DND-41 (cell line): ENCODE measurements around the gene TAF1A.

ENCODE experiments used
- EZH2 ChIP-seq: IDR thresholded peaks from 3 replicates; pipeline ENCODE4 v1.6.1; 2012; ENCODE audit warnings: borderline replicate concordance, low read depth, mild to moderate bottlenecking, moderate library complexity, low read length, inconsistent platforms; ENCODE audit not compliant: severe bottlenecking
- TF ChIP-seq, protein P1 (sequence below): IDR thresholded peaks from 2 replicates; pipeline ENCODE4 v1.5.1; 2012; ENCODE audit warnings: borderline replicate concordance, low read length, moderate library complexity, mild to moderate bottlenecking; ENCODE audit not compliant: poor library complexity, severe bottlenecking; ENCODE audit errors: extremely low read depth

DNA sequence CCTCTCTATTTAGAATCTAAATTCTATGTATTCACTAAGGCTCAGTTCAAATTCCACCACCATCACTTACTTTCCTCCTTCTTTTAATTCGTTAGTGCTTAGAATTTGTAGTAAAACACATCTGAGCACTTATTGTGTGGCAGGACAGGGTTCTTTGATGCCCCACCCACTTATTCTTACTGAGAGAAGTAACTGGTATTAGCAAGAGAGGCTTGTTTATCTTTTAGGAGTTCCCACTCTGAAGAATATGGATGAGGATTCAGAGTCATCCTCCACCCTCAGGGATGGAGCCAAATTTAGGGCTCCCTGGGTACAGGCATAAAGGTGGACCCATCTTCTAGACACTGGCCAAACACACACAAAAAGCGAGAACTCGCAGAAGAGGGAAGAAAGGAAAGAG is 11.5 kb upstream of the TAF1A start:
- TF ChIP-seq, protein P1, sequence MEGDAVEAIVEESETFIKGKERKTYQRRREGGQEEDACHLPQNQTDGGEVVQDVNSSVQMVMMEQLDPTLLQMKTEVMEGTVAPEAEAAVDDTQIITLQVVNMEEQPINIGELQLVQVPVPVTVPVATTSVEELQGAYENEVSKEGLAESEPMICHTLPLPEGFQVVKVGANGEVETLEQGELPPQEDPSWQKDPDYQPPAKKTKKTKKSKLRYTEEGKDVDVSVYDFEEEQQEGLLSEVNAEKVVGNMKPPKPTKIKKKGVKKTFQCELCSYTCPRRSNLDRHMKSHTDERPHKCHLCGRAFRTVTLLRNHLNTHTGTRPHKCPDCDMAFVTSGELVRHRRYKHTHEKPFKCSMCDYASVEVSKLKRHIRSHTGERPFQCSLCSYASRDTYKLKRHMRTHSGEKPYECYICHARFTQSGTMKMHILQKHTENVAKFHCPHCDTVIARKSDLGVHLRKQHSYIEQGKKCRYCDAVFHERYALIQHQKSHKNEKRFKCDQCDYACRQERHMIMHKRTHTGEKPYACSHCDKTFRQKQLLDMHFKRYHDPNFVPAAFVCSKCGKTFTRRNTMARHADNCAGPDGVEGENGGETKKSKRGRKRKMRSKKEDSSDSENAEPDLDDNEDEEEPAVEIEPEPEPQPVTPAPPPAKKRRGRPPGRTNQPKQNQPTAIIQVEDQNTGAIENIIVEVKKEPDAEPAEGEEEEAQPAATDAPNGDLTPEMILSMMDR, result no peak
- TF ChIP-seq EZH2, result no peak
